D341Med (cell line): ENCODE measurements around the gene PAX5.

ENCODE experiments used
- DNase-seq: peaks from one replicate; pipeline ENCODE4 v3.0.0; 2012; ENCODE audit warnings: low spot score

PAX5 gene

GRCh38 chr9:36833954-36834353, 200.1 kb downstream of the PAX5 start:
- no peak for DNase-seq

GRCh38 chr9:36832164-36832795, 201.8 kb downstream of the PAX5 start:
- no peak for DNase-seq

DNA sequence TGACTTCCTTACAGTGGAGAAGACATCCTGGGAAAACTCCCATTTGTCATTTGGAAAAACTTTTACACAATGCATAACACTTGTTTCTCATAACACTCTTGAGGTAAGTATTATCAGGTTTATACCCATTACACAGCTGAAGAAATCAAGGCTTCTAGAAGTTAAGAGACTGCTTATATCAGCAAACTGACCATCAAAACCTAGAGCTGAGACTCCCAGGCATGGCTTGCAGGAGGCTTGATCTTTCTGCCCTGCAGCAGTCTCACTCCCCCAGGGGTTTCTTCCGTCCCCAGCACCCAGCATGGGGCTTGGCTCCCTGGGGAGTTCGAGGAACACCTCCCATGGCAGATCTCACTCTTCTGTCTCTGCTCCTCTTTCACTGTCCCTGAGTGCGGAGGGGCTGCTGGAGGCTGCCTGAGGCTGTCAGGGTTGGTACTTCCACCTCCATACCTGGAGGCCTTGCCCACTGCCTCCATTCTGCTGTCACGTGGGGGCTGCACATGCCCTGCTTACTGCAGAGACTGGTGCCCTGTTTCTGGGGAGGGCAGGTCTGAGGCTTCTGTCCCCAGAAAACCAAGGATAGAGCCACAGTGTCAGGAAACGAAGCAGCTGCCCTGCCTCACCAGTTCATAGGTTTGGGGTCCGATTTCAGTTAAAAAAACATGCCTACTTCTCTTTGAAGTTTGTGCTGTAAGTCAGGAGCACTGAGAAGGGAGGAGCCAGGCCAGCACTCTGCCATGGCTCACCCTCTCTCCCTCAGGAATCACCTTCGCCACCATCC, 202.5 kb downstream of the PAX5 start:
- no peak for DNase-seq

- no peak for DNase-seq
Observed at GRCh38 chr9:36828611-36829013, 205.5 kb downstream of the PAX5 start.

DNA sequence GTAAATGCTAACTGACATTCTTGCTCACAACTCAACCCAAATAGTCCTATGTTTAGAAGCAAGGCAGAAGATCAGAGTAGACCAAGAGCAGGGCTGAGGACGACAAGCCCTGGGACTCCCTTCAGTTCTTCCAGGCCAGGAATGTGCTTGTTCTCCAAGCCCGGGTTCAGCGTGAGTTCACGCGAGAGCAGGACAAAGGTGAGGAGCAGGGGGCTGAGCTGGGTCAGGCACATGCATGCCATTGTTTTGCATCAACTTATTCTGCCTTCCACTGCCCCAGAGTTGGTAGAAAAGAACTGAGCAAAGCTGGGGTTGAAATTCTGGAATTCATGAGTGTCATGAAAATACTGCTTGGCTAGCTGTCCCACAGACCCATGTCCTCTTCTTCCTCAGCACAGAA, 206.5 kb downstream of the PAX5 start:
- DNase-seq: no peak

DNA sequence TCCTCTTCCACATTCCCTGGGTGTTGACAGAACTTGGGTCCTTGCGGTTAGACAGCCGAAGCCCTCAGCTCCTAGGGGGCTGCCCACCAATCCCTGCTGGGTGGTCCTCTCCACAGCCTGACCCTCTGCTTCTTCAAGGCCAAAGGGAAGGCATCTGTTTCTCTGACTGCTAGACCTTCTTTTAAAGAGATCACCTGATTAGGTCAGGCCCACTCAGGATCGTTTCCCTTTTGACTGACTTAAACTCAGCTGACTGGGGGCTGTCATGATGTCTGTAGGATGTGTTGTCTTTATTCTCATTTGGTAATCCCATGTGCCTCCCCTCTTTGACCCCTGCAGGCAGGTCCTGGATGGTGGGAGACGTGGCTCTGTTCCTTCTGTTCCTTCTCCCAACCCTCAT, 207.5 kb downstream of the PAX5 start:
- no peak for DNase-seq

DNA sequence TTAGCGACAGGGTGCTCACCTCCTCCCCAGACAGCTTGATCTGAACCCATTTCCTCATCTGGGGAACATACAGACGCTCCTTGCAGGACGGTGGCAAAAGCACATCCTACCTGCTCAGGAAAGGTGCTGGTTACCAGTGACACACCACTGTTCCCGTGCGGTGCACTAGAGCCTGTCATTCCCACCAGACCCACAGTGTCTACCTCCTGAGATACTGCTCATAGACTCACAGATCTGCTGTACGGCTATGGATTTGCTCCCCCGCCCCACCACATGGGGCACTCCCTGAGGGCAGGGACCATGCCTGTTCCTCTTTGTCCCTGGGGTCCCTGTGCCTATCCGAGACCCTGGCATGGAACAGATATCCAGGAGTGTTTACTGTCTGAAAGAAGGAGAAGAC, 208.9 kb downstream of the PAX5 start:
- no peak for DNase-seq

DNA sequence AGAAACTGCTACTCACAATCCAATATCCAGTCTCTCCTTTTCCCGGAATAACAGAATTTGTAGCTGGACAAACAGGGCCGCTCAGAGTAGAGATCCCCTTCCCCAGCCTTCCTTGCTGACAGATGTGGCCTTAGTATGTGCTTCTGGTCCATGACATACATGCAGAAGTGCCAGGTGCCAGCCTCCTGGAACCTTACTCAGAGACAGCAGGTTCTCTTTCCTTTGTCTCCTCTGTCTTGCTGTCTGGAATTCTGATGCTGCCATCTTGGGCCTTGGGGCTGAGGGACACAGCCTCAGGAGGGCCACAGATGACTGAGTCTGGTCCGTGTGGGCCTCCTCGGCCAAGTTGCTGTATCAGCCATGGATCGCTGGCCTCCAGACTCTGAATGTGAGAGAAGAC, 210.1 kb downstream of the PAX5 start:
- DNase-seq: no peak

- no peak for DNase-seq
Observed at GRCh38 chr9:36823466-36823865, 210.6 kb downstream of the PAX5 start.

- DNase-seq: no peak
Observed at GRCh38 chr9:36822201-36822600, 211.9 kb downstream of the PAX5 start.

DNA sequence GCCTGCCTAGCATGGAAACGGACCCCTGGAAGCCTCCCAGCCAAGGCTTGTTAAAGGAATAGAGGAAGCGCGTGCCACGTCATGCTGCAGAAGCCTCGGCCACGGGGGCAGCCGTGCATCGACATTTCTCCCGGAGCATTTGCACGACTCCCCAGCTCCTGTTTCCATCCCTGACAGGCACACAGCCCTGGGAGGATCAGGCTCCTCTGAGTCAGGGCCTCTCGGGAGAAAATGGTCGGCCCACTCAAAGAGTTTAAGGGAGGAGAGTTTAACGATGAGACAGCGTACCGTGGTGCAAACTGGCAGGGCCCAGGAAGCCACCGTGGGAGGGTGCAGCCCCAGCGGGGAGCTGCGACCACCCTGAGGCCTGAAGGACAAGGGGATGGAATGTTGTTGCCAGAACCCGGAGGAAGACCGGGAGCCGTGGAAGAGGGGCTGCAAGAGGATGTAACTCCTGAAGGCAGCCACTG, 213.6 kb downstream of the PAX5 start:
- DNase-seq: no peak

- DNase-seq: no peak
Observed at GRCh38 chr9:36818965-36819870, 214.8 kb downstream of the PAX5 start.

DNA sequence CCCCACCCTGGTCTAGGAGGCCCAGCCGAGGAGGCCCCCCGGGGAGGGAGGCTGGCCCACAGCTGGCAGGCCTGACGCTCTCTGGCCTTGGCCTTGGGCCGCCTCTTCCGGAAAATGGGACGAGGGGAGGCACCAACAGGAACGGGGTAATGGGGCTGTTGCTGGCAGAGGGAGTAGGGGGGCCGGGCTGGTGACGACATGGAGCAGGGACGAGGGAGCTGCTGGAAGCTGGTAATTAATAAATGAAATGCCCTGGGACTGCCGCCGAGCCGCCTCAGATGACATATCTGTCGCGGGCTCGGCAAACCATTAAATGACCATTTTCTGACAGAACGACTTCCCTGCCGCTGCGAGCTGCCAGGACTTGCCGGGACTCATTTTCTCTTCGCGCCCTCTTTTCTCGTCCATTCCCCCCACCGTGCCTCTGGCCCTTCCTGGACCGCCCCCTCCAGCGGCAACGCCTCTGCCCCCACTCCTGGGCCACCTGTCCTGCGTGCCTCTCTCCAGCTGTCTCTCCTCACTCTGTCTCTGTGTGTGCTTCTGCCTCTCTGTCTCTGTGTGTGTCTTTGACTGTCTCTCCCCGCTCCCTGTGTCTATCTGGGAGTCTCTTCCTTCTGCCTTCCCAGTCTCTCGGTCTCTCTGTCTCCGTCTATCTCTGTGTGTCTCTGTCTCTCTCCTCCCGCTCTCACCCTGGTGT, 215.7 kb downstream of the PAX5 start:
- DNase-seq: no peak

DNA sequence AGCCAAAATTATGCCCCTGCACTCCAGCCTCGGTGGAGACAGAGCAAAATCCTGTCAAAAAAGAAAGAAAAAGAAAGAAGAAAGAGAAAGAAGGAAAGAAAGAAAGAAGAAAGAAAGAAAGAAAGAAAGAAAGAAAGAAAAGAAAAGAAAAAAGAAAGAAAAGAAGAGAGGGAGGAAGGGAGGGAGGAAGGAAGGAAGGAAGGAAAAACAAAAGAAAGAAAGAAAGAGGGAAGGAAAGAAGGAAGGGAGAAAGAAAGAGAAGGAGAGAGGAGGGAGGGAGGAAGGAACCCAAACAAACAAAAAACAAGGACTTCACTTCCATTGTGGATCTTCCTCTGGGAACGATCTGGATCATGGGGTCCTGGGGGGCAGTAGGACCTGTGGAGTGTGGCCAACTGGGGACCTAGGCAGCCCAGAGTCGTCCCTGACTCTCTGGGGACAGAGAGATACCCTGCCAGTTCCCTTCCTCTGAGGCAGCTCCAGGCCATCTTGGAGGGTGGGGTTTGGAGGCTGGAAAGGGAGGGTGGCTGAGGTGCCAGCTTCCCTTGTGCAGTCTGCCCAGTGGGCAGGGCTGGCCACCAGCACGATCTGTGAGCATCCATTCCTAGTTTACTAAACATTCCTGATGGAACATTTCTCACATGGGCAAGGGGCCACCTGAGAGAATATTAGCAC, 216.8 kb downstream of the PAX5 start:
- DNase-seq: no peak

DNA sequence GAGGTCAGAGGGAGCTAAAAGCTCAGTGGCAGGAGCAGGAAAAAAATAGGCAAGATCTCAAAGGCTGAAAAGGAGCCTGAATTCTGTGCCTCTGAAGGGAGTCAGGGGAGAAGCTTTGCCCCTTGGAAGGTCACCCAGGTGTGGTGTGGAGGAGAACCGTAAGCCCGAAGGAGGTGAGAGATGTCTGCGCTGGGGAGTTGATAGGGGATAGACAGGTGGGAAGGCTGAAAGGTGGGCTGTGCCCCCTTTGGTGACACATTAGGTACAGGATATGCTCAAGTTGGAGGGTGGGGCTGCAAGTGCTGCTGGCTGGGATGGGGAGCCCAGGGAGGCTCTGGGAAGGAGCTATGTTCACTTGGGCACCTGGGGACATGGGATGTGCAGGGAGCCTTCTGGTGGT, 217.7 kb downstream of the PAX5 start:
- DNase-seq: no peak

DNA sequence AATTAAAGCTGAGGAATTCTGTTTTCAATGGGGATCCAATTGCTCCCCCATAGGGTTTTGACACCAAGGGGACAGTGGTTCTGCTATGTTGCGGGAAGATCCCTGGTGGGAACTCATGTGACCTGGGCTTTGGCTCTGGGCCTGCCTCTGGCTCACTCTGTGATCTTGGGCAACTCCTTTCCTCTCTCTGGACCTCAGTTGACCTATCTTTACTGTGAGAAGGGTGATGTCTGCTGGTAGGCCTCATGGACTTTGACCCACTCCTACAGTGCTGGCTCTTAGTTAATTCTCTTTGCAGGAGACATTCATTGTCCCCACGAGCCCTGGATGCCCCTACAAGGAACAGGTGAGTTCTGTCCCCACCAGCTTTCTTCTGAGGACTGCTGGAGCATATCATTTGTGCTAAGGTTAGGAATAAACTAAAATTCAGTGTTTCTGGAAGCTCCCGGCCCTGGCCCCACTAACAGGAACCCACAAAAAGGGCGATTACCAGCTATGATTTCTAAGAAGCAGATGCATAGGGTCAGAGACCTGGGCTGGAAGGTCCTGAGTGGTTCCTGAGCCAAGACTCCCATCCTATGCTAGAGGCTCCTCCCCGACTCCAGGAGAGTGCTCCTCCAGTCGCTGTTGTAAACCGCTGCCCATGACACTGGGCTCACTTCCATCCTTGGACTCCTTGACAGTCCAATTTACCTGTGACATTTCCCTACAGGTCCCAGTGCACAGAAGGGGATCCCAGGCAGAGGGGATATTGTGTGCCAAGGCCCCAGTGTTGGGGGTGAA, 218.3 kb downstream of the PAX5 start:
- no peak for DNase-seq

DNA sequence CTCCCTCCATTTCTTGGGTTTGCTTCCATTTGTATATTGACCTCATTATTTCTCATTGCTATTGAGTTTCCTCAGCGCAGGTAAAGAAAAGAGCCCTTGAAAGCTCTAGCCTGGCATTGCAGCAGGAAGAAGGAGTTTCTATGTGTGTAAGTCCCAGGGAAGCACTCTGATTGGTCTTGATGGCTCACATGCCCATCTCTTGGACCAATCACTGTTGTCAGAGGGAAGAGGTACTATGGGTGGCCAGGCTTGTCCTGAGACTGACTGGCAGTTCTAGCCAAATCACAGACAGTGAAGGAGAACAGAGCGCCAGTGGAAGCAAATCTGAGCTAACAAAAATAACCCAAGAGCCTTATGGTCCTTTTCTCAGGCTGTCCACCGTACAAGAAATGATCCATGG, 219.0 kb downstream of the PAX5 start:
- DNase-seq: no peak

GRCh38 chr9:36813154-36813553, 220.9 kb downstream of the PAX5 start:
- no peak for DNase-seq

DNA sequence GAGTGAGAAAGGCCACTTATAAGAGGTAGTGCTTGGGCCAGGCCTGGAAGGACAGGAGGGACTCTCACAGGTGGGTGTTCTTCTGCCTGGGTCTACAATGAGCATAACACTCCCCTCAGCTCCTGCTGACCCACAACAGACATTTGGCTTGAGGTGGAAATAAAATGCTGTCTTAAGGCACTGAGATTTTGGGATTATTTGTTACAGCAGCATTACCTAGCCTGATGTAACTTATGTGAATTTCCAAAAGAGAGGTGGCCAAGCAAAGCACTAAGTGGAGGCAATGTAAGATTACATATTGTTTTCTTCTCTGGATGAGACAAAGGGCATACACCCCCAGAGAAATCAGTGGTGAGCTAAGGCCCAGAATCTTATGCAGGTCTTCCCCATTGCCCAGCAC, 221.5 kb downstream of the PAX5 start:
- no peak for DNase-seq

GRCh38 chr9:36808251-36808650, 225.8 kb downstream of the PAX5 start:
- no peak for DNase-seq

GRCh38 chr9:36803961-36804360, 230.1 kb downstream of the PAX5 start:
- DNase-seq: no peak
